Glutamatergic neuron (in vitro differentiated cells): ENCODE measurements around the gene TACC2. TPM values are rescaled to one million over a fixed set of nuclear protein-coding genes. Genes with fewer than 3 reads are reported as not detected.
"Not testable (repeated sequence)": the region's sequence is repeated elsewhere in the genome, so short reads cannot be mapped to it uniquely, and the experiment has no call there.

Experiments
- DNase-seq: peaks from one replicate; pipeline ENCODE4 v3.0.0; 2022
- H3K27ac Mint-ChIP-seq: one replicate; pipeline ENCODE4 v1.8.0; 2020; ENCODE audit warnings: mild to moderate bottlenecking, mixed read lengths, inconsistent platforms; ENCODE audit not compliant: unreplicated experiment
- H3K27me3 Mint-ChIP-seq: one replicate; pipeline ENCODE4 v1.8.0; 2020; ENCODE audit warnings: mild to moderate bottlenecking, moderate library complexity, mixed read lengths, inconsistent platforms; ENCODE audit not compliant: unreplicated experiment
- H3K36me3 Mint-ChIP-seq: one replicate; pipeline ENCODE4 v1.8.0; 2020; ENCODE audit warnings: mild to moderate bottlenecking, mixed read lengths, inconsistent platforms; ENCODE audit not compliant: unreplicated experiment
- H3K4me1 Mint-ChIP-seq: one replicate; pipeline ENCODE4 v1.8.0; 2020; ENCODE audit warnings: mild to moderate bottlenecking, low read depth, mixed read lengths, inconsistent platforms; ENCODE audit not compliant: unreplicated experiment
- H3K4me3 Mint-ChIP-seq: one replicate; pipeline ENCODE4 v1.8.0; 2020; ENCODE audit warnings: mild to moderate bottlenecking, mixed read lengths, inconsistent platforms; ENCODE audit not compliant: unreplicated experiment
- H3K9me3 Mint-ChIP-seq: one replicate; pipeline ENCODE4 v1.8.0; 2020; ENCODE audit warnings: mild to moderate bottlenecking, moderate library complexity, mixed read lengths, inconsistent platforms; ENCODE audit not compliant: unreplicated experiment
- CTCF ChIP-seq: fragments of 200-600 bp; sonication (generic); IDR thresholded peaks from one replicate; pipeline ENCODE4 v1.5.0; 2021; ENCODE audit not compliant: partially characterized antibody, unreplicated experiment
- total RNA-seq: library from RNA; stranded (reverse); fragmentation: NEBNext Ultra II Directional; extraction: Animal tissue kit (Norgen Biotek cat#: 25700); gene quantifications from one replicate; pipeline ENCODE4 v1.2.1, GENCODE V29; 2021; ENCODE audit not compliant: unreplicated experiment

TACC2 gene
- total RNA-seq, 1 donor from 2014 or later = 499 TPM

DNA sequence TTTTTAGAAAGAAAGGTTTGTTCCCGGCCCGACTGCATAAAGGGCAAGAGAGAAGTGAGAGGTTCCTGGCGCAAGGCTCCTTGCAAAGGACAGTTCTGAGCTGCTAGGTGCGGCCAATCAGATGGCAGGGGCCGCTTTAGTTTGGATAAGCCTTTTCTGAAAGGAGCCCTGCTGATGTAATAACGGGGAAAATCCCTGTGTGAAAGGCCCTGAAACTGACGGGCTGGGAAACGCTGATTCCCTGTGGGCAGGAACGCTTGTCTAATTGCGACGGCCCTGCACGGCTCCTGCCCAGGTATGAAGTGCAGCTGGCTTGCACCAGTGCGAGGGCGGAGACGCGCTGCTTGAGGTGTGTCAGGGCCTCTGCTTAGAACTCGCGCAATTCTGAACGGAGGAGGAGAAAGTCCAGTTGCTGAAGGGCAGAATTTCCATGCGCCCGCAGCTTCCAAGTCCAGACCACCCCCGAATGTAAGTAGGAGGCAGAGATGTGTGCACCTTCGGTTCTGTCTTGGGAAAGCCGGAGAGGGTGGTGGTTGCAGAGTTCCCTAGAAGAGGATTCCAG lies 30.5 kb downstream of the TACC2 start:
- Mint-ChIP-seq H3K9me3 (no peaks in the 10 kb centered on the region), H3K27me3 (no peaks in the 10 kb centered on the region), H3K27ac (no peak overlapping the region), H3K4me3 (no peak overlapping the region), H3K4me1 (peaks cover 4% of the 10 kb centered on the region), H3K36me3 (no peaks in the 10 kb centered on the region)
- no peak for TF ChIP-seq CTCF
- DNase-seq = no peak

DNA sequence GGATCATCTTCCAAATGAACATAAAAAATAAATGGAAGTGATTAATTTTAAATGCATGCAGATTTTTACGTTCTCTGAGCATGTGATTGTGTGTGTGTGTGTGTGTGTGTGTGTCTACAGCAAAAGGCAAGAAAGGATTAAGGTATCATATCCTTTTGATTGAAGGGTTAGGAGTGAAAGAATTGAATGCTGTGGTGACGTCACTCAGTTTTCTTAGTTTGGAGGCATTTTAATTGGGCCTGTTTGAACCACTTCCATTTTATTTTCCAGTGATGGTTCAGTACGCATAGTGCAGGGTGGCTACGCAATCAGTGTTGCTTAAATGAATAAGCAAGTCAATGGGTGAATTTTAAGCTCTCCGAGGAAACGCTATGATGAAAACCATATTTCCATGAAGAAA lies 31.3 kb downstream of the TACC2 start:
- Mint-ChIP-seq H3K27me3 (no peaks in the 10 kb centered on the region), H3K4me1 (peaks cover 4% of the 10 kb centered on the region), H3K4me3 (no peak overlapping the region), H3K27ac (no peak overlapping the region), H3K36me3 (no peaks in the 10 kb centered on the region), H3K9me3 (no peaks in the 10 kb centered on the region)
- TF ChIP-seq CTCF = no peak
- DNase-seq = no peak

GRCh38 chr10:122021379-122021778 lies 32.4 kb downstream of the TACC2 start:
- H3K36me3 Mint-ChIP-seq = no peaks in the 10 kb centered on the region
- no peak overlapping the region for H3K27ac Mint-ChIP-seq
- H3K27me3 Mint-ChIP-seq = no peaks in the 10 kb centered on the region
- no peak overlapping the region for H3K4me3 Mint-ChIP-seq
- TF ChIP-seq CTCF = no peak
- no peak for DNase-seq
- peaks cover 4% of the 10 kb centered on the region for H3K4me1 Mint-ChIP-seq
- H3K9me3 Mint-ChIP-seq = no peaks in the 10 kb centered on the region

DNA sequence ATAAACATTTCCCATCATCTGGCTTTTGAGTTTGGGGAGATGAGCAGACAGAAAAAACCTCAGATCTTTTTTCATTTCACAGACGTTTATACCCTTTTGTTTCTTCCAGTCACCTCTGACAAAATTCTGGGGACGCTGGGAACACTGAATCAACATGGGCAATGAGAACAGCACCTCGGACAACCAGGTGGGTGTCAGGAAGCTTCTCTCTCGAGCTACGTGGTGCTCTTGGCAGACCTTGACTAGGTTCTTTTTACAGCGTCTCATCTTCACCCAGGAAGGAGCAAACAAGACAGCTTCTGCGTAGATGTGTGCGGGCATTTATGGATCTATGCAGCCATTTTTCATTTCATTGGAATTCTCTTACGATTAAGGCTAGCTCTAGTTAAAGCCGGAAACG lies 32.9 kb downstream of the TACC2 start:
- Mint-ChIP-seq H3K27me3 (no peaks in the 10 kb centered on the region), H3K27ac (no peak overlapping the region), H3K4me1 (peaks cover 4% of the 10 kb centered on the region), H3K4me3 (no peak overlapping the region), H3K9me3 (no peaks in the 10 kb centered on the region), H3K36me3 (no peaks in the 10 kb centered on the region)
- TF ChIP-seq CTCF = no peak
- DNase-seq = no peak

DNA sequence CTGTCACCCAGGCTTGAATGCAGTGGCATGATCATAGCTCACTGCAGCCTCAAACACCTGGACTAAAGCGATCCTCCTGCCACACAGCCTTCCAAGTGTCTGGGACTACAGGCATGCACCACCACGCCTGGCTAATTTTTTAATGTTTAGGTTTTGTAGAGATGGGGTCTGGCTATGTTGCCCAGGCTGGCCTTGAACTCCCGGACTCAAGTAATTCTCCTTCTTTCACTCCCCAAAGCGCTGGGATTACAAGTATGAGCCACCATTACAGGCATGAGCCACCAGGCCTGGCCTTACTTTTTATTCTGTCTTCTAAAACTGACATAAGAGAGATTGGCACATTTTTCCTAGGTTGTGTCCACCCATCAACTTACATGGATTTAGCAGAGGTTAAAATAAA lies 33.3 kb downstream of the TACC2 start:
- no peak overlapping the region for H3K27ac Mint-ChIP-seq
- H3K27me3 Mint-ChIP-seq = no peaks in the 10 kb centered on the region
- no peak for DNase-seq
- no peaks in the 10 kb centered on the region for H3K36me3 Mint-ChIP-seq
- H3K4me3 Mint-ChIP-seq = no peak overlapping the region
- peaks cover 4% of the 10 kb centered on the region for H3K4me1 Mint-ChIP-seq
- TF ChIP-seq CTCF = no peak
- no peaks in the 10 kb centered on the region for H3K9me3 Mint-ChIP-seq

DNA sequence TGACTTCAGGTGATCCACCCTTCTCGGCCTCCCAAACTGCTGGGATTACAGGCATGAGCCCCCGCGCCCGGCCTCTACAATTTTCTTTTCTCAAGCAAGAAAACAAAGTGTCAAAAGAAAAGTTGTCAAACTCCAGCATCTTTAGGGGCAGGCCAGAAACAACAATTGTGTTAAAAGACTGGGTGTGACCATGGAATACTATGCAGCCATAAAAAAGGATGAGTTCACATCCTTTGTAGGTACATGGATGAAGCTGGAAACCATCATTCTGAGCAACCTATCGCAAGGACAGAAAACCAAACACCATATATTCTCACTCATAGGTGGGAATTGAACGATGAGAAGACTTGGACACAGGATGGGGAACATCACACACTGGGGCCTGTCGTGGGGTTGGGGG lies 34.3 kb downstream of the TACC2 start:
- not testable (repeated sequence) for H3K27ac Mint-ChIP-seq, H3K4me1 Mint-ChIP-seq, H3K4me3 Mint-ChIP-seq, H3K36me3 Mint-ChIP-seq, DNase-seq, H3K9me3 Mint-ChIP-seq, H3K27me3 Mint-ChIP-seq
